Calu3 (cell line): ENCODE data around the gene KRTAP10-10. TPM values are rescaled to one million over a fixed set of nuclear protein-coding genes. Genes with fewer than 3 reads are reported as not detected.
"Not testable (repeated sequence)": the region's sequence is repeated elsewhere in the genome, so short reads cannot be mapped to it uniquely, and the experiment has no call there.

Experiments used
- BruUV-seq: library from RNA; stranded (reverse); fragments of 400-500 nt; replicated peaks from 2 replicates; lab custom pipeline; 2021; lab: Mats Ljungman, UMichigan
- CTCF ChIA-PET: fragments of 300-600 bp; sonication (Branson Sonifier 250); formaldehyde crosslinking; loops from one replicate; lab custom pipeline; 2022; ENCODE audit warnings: antibody characterized with exemption; lab: Charles Lee
- DNase-seq: peaks from one replicate; pipeline ENCODE4 v3.0.0; 2022
- H3K27ac Mint-ChIP-seq: one replicate; pipeline ENCODE4 v1.8.0; 2022; ENCODE audit warnings: mixed read lengths; ENCODE audit not compliant: unreplicated experiment
- H3K27me3 Mint-ChIP-seq: one replicate; pipeline ENCODE4 v1.8.0; 2022; ENCODE audit warnings: mixed read lengths; ENCODE audit not compliant: unreplicated experiment
- H3K36me3 Mint-ChIP-seq: one replicate; pipeline ENCODE4 v1.8.0; 2022; ENCODE audit warnings: mild to moderate bottlenecking, moderate library complexity, mixed read lengths; ENCODE audit not compliant: insufficient read depth, unreplicated experiment
- H3K4me1 Mint-ChIP-seq: one replicate; pipeline ENCODE4 v1.8.0; 2022; ENCODE audit warnings: mild to moderate bottlenecking, low read depth, mixed read lengths; ENCODE audit not compliant: unreplicated experiment
- H3K4me3 Mint-ChIP-seq: one replicate; pipeline ENCODE4 v1.8.0; 2022; ENCODE audit warnings: mild to moderate bottlenecking, low read depth, moderate library complexity, mixed read lengths; ENCODE audit not compliant: unreplicated experiment
- H3K9me3 Mint-ChIP-seq: one replicate; pipeline ENCODE4 v1.8.0; 2022; ENCODE audit warnings: low read depth, mixed read lengths; ENCODE audit not compliant: unreplicated experiment
- intact Hi-C: fragments of 100-400 bp; cut with micrococcal nuclease; formaldehyde crosslinking; loops from one replicate; pipeline ENCODE4 v1.10.0; 2022; ENCODE audit not compliant: unreplicated experiment
- total RNA-seq: library from RNA; stranded (reverse); gene quantifications from 2 replicates; pipeline ENCODE4 v1.2.3, GENCODE V29; 2022
- TF ChIP-seq, protein P1 (sequence below): fragments of 200-600 bp; IDR thresholded peaks from one replicate; pipeline ENCODE4 v1.8.0; 2022; ENCODE audit warnings: antibody characterized with exemption; ENCODE audit not compliant: unreplicated experiment

Gene KRTAP10-10
- total RNA-seq, 1 experiment from 2014 or later = not detected

DNA sequence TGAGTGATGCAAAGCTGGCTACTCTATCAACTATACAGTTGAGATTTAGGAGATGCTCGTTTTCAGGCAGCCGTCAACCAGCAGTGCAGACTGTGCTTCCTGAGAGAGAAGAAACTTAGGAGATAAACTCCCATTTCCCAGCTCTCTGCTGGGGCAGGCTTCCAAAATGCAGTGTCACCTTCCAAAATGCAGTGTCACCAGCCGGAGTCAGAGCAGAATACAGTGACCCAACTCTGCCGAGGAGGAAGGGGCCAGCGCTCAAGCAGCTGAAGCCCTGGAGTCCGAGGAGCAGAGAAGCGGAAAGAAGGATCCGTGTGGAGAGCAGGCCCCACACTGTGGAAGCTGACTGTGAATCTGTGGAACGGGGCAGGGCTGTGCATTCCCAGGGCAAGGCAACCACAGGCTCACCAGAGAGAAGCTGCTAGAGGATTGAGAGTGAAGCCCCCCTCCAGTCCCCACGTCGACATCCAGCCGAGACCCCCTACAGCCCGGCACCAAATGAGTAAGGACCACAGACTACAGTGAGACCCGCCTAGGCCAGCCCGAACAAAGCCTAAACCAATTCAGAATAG lies 45.5 kb downstream of the KRTAP10-10 start:
- Mint-ChIP-seq H3K27me3 (peaks cover 92% of the 10 kb centered on the region), H3K36me3 (no peaks in the 10 kb centered on the region), H3K27ac (no peak overlapping the region), H3K9me3 (no peaks in the 10 kb centered on the region), H3K4me3 (no peak overlapping the region), H3K4me1 (no peaks in the 10 kb centered on the region)
- DNase-seq = no peak
- TF ChIP-seq, protein P1, sequence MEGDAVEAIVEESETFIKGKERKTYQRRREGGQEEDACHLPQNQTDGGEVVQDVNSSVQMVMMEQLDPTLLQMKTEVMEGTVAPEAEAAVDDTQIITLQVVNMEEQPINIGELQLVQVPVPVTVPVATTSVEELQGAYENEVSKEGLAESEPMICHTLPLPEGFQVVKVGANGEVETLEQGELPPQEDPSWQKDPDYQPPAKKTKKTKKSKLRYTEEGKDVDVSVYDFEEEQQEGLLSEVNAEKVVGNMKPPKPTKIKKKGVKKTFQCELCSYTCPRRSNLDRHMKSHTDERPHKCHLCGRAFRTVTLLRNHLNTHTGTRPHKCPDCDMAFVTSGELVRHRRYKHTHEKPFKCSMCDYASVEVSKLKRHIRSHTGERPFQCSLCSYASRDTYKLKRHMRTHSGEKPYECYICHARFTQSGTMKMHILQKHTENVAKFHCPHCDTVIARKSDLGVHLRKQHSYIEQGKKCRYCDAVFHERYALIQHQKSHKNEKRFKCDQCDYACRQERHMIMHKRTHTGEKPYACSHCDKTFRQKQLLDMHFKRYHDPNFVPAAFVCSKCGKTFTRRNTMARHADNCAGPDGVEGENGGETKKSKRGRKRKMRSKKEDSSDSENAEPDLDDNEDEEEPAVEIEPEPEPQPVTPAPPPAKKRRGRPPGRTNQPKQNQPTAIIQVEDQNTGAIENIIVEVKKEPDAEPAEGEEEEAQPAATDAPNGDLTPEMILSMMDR = no peak
- CTCF ChIA-PET = no interaction called here
- no TSS peak for BruUV-seq
- intact Hi-C loops = no loop called here

DNA sequence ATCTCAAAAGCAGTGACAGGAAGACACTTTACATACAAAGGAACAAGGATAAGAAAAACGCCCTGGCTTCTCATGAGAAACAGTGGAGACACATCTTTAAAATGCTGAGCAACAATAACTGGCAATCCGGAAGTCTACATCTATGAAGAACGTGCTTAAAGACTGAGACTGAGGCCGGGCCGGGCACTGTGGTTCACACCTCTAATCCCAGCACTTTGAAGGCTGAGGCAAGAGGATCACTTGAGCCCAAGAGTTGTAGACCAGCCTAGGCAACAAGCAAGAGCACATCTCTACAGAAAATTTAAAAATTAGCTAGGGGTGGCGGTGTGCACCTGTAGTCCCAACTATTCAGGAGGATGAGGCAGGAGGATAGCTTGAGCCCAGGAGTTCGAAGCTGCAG lies 46.9 kb downstream of the KRTAP10-10 start:
- Mint-ChIP-seq H3K4me1 (no peaks in the 10 kb centered on the region), H3K27me3 (peaks cover 99% of the 10 kb centered on the region), H3K27ac (no peak overlapping the region), H3K36me3 (no peaks in the 10 kb centered on the region), H3K9me3 (no peaks in the 10 kb centered on the region), H3K4me3 (no peak overlapping the region)
- no TSS peak for BruUV-seq
- CTCF ChIA-PET = no interaction called here
- intact Hi-C loops = no loop called here
- DNase-seq = no peak
- TF ChIP-seq, protein P1 = no peak

DNA sequence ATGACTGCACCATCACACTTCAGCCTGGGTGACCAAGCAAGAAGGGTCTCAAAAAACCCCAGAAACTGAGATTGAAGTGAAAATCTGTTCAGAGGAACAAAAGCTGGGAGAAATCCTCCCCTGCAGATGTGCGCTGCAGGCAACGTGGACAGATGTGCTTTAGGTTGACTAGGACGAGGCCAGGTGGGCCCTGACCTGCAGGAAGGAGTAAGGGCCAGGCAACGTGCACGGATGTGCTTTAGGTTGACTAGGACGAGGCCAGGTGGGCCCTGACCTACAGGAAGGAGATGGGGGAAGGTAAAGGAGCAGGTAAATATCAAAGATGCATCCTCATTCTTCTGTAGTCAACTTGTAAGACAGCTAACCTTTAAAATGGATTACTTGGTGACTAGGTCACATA lies 47.3 kb downstream of the KRTAP10-10 start:
- no peaks in the 10 kb centered on the region for H3K4me1 Mint-ChIP-seq
- peaks cover 97% of the 10 kb centered on the region for H3K27me3 Mint-ChIP-seq
- no peak overlapping the region for H3K27ac Mint-ChIP-seq
- CTCF ChIA-PET = no interaction called here
- no peaks in the 10 kb centered on the region for H3K9me3 Mint-ChIP-seq
- TF ChIP-seq, protein P1 = no peak
- intact Hi-C loops = no loop called here
- BruUV-seq = no TSS peak
- no peaks in the 10 kb centered on the region for H3K36me3 Mint-ChIP-seq
- no peak for DNase-seq
- H3K4me3 Mint-ChIP-seq = no peak overlapping the region

GRCh38 chr21:44685050-44685449 lies 47.9 kb downstream of the KRTAP10-10 start:
- H3K36me3 Mint-ChIP-seq, H3K4me3 Mint-ChIP-seq, H3K27ac Mint-ChIP-seq, CTCF ChIA-PET, H3K4me1 Mint-ChIP-seq, BruUV-seq, intact Hi-C loops, H3K9me3 Mint-ChIP-seq, DNase-seq: not testable (repeated sequence)
- peaks cover 97% of the 10 kb centered on the region for H3K27me3 Mint-ChIP-seq

DNA sequence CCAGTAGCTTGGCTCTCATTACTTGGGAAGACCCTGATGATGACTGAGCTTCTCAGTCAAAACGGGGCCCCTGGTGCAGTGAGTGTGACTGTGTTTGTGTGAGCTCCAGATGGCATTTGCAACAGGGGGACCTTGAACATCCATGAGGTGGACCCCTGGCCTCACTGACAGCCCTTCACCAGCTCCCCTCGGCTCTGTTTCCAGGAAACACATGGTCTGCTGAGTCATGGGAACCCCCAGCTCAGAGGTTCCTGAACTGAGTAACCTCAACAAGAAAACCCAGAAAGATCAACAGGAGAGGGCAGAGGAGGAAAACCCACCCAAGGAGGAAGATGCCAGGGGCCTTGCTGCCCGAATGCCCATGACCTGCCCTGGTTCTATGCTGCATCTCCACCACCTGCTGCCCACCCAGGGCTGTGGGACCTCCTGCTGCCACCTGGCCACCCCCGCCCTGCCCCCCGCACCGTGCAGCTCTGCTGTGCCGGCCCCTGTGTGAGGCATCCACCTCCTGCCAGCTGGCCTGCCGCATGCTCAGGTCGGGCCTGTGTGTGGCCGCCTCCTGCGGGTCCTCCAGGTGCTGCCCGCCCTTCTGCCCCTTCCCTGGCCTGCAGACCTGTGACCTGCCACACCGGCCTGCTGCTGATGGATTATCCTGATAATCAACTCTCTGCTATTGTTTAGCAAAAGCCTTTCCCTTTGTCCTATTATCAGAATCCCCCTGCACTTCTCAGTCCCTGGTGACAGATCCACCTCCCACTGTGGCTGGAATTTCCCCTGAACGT lies 49.0 kb downstream of the KRTAP10-10 start:
- H3K4me3 Mint-ChIP-seq = no peak overlapping the region
- DNase-seq = no peak
- peaks cover 97% of the 10 kb centered on the region for H3K27me3 Mint-ChIP-seq
- no peaks in the 10 kb centered on the region for H3K4me1 Mint-ChIP-seq
- no TSS peak for BruUV-seq
- CTCF ChIA-PET = no interaction called here
- no peaks in the 10 kb centered on the region for H3K36me3 Mint-ChIP-seq
- no peaks in the 10 kb centered on the region for H3K9me3 Mint-ChIP-seq
- intact Hi-C loops = no loop called here
- TF ChIP-seq, protein P1 = no peak
- H3K27ac Mint-ChIP-seq = no peak overlapping the region
